AG08396 (cell line): ENCODE results near the gene HLX.

Experiments
- DNase-seq: peaks from one replicate; pipeline ENCODE4 v3.0.0; 2012; ENCODE audit warnings: low spot score, mixed read lengths

Gene HLX

GRCh38 chr1:220882061-220882891 is 3.0 kb downstream of the HLX start:
- peak; percentile 38 for DNase-seq

GRCh38 chr1:220884109-220884980 is 5.1 kb downstream of the HLX start:
- DNase-seq = no peak

- DNase-seq = no peak
Measured at GRCh38 chr1:220884981-220885918, 6.0 kb downstream of the HLX start.

GRCh38 chr1:220885971-220886370 is 6.7 kb downstream of the HLX start:
- DNase-seq = no peak

- no peak for DNase-seq
Measured at GRCh38 chr1:220886470-220887201, 7.4 kb downstream of the HLX start.

GRCh38 chr1:220887202-220887519 is 7.9 kb downstream of the HLX start:
- DNase-seq = no peak

GRCh38 chr1:220887520-220888416 is 8.5 kb downstream of the HLX start:
- peak; percentile 10 for DNase-seq

GRCh38 chr1:220888417-220888986 is 9.3 kb downstream of the HLX start:
- no peak for DNase-seq

- DNase-seq = no peak
Measured at GRCh38 chr1:220889333-220889732, 10.1 kb downstream of the HLX start.

- DNase-seq = no peak
Measured at GRCh38 chr1:220889848-220890287, 10.6 kb downstream of the HLX start.

GRCh38 chr1:220890602-220891001 is 11.4 kb downstream of the HLX start:
- no peak for DNase-seq

GRCh38 chr1:220891224-220892085 is 12.2 kb downstream of the HLX start:
- DNase-seq = no peak

GRCh38 chr1:220892086-220892376 is 12.8 kb downstream of the HLX start:
- DNase-seq = no peak

GRCh38 chr1:220892997-220893700 is 13.9 kb downstream of the HLX start:
- DNase-seq = no peak

- DNase-seq = no peak
Measured at GRCh38 chr1:220893701-220894024, 14.4 kb downstream of the HLX start.

GRCh38 chr1:220894025-220894923 is 15.0 kb downstream of the HLX start:
- no peak for DNase-seq

GRCh38 chr1:220894924-220895256 is 15.6 kb downstream of the HLX start:
- DNase-seq = no peak

- DNase-seq = no peak
Measured at GRCh38 chr1:220895412-220895946, 16.2 kb downstream of the HLX start.
